GM08714 (cell line): ENCODE measurements around the gene CD93.

Source experiments
- H3K4me3 ChIP-seq: fragments of 200-500 bp; sonication (Bioruptor generic); 2 replicates; pipeline ENCODE4 v1.5.1; 2014; ENCODE audit warnings: mild to moderate bottlenecking, low read length, inconsistent platforms
- ZNF274 ChIP-seq: IDR thresholded peaks from 2 replicates; pipeline ENCODE4 v1.6.1; 2012; ENCODE audit warnings: mild to moderate bottlenecking, low read depth, low read length

Gene CD93

DNA sequence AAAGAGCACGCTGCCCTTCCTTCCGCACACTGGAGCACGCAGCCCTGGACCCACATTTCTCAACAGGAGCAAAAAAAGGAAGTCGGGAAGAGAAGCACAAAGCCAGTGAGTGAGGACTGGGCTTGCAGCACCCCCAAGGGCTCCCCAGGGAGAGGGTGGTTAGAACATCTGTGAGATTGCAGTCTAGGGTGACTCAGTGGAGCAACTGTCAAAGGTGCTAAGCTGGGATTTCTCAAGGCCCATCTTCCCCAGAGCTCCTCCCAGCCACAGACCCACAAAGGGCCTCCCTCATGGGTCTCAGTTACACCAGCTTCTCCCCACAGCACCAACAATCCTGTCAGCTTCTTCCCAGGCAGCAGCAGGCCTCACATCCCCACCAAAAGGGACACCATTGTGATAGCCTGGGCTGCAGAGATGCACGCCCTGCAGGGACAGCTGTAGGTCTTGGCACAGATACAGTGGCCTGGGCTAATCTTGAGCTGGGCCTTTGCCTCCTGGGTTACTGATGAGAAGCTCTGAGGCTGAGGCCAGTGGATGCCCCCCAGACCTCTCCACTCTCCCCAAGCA lies 39.6 kb upstream of the CD93 start:
- no peak for TF ChIP-seq ZNF274
- H3K4me3 ChIP-seq, result no peak overlapping the region

DNA sequence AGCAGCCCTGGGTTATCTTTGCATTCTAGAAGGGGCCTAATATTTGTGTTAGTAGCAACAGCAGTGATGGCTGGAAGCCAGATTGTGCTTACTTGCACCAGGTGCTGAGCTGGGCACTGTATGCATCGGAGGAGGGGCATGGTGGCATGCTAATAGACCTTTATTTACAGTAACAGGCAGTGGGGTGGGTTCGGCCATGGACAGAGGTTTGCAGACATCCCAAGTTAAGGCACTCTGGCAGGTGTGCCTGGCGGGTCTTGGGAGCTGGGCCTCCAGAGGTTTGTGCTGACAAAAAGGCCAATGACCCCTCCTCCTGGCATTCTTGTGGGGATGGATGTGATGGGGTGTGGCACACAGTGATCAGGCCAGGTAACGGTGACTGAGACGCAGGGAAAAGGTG lies 39.0 kb upstream of the CD93 start:
- TF ChIP-seq ZNF274, result no peak
- H3K4me3 ChIP-seq, result no peak overlapping the region

DNA sequence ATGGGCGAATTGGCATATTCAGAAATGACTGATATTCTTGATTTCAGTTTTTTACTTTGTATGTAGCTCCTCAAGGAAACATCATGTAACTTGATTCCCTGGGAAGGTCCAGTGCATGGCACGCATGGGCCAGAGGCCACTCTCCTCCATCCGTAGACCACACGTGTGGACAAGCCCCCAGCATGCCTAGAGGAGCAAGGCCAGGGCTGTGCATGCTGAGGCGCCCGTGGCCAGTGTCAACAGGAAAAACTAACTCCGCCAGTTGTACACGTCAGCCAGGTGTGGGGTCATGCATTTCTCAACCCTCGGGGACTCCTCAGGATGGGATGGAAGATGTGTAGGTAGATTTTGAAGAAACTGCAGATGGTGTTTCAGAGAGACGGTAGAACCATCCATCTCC lies 37.8 kb upstream of the CD93 start:
- no peak for TF ChIP-seq ZNF274
- no peak overlapping the region for H3K4me3 ChIP-seq

DNA sequence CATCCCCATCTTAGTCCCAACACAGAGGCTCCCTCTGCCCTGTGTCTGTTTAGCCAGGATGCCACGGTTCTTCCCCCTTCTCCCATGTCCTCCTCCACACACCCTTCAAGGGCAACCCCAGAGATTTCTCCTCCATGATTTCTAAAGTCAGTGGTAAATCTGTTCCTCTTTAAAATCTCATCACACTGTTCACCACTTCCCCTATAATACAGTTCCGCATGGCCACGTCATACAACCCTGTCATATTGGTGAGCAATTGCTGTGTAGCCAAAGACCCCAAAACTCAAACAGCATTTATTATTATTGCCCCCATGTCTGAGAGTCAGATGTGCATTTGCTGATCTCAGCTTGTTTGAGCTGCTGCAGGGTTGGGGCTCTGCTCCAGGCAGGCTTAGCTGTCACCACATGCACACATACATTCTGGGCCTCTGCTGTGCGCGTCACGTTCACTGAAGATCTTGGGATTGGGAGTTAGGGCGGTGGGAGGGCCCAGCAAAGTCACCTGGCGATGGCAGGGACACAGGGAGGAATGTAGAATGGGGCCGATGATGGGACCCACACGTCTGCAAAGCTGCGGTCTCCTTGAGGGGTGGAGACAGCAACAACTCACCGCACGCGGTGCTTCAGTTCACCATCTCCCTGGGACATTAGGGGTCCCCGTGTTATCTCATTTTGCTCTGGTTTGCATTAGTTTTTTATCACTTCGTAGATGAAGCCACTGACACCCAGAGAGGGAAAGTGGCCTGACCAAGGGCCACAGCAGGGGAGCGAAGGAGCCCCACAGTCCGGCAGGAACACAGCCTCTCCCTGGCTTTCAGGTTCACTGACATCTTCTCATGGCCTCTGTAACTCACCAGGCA lies 36.9 kb upstream of the CD93 start:
- no peak for TF ChIP-seq ZNF274
- H3K4me3 ChIP-seq, result no peak overlapping the region

DNA sequence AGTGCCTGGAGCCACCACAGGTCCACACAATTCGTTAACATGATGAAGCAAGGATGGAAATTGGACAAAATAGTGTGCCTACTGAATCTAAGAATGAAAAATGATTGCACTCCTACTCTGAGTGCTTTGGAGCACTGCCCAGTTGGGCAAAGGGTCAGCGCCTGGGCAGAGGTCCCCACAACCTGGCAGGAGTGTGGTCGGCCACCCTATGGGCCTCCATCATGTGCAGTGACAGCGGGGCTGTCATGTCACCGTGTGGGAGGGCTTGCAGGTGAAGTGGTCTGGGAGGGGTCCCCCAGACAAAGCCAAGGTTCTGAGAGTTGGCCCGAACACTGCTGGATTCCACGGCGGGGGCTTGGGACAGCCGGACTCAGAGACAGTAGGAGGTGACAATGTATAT lies 36.2 kb upstream of the CD93 start:
- H3K4me3 ChIP-seq, result no peak overlapping the region
- no peak for TF ChIP-seq ZNF274

DNA sequence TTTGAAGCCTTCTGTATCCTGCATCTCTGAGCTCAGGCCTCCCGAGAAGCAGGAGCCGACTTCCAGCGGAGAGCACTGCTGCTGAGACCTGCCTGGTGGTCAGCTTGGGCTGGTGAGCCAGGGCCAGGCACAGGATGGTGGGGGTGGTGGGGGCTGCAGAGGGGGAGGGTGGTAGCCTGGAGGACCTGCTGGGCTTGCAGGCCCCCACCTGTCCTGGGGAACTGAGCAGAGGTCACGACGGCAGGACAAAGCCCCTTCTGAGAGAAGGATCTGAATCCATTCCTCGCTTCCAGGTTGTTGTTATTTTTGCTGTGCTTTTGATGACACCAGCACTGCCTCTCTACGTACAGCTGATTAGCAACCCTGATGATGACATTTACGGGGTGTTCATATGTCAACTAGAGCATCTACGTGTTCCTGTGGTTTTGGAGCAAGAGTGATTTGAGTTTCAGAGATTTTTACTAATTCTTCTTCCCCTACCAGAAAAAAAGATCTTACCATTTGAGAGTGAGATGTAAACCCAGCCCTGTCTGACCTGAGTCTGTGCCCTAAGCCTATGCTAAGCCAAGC lies 35.7 kb upstream of the CD93 start:
- no peak overlapping the region for H3K4me3 ChIP-seq
- no peak for TF ChIP-seq ZNF274

DNA sequence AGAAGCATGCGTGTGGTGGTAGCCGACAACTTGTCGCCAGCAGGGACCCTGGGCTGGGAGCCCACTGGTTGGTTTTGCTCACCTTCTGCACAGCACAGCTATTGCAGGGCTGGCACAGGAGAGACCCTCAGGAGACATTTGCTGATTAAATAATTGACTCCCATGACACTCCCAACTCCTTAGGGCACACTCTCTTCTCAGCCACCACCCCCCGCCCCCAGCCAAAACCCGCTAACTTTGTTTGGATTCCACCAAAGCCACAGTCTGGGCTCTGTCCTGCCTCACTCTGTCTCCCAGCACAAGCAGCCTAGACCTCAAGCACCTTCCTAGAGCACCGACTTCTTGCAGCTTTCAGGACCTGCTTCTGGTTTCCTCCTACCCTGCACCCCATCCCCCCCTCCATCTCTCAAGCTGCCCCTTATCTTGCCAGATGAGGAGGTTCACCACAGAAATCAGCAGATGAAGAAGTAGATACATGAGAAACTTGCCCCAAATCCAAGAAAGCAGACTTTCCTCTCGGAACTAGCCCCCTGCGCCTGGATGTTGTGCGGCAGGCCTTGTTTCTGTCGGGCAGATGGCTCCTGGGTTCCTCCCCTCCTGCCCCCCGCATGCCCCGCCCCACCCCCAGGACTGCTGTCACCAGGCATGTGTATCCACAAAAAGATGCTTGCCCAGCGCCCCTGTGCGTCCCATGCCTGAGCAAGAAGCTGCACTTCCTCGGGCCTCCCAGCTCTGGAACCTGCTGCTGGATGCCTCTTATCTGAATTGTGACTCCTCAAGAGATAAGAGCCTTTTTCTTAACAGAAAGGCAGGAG lies 35.0 kb upstream of the CD93 start:
- no peak overlapping the region for H3K4me3 ChIP-seq

DNA sequence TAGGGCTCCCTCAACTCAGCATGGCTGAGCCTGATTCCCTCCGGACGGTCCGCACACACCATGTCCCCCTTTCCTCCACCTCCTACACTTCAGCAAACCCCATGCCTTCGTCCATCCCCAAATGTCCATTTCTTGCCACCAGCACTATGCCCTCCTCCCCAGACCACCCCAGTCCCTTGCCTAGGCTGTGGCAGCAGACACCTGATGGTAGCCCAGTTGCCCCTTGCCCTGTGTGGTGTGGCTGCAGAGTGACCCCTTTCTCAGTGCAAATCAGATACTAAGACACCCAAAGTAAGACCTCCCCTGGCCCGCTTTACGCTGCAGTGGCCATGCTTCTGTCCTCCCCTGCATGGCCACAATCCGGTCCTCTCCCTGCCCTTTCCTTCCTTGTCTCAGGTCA lies 34.1 kb upstream of the CD93 start:
- H3K4me3 ChIP-seq, result no peak overlapping the region
- no peak for TF ChIP-seq ZNF274

More for the DNA sequence above, 35.0 kb upstream of the CD93 start:
- TF ChIP-seq ZNF274, result no peak

DNA sequence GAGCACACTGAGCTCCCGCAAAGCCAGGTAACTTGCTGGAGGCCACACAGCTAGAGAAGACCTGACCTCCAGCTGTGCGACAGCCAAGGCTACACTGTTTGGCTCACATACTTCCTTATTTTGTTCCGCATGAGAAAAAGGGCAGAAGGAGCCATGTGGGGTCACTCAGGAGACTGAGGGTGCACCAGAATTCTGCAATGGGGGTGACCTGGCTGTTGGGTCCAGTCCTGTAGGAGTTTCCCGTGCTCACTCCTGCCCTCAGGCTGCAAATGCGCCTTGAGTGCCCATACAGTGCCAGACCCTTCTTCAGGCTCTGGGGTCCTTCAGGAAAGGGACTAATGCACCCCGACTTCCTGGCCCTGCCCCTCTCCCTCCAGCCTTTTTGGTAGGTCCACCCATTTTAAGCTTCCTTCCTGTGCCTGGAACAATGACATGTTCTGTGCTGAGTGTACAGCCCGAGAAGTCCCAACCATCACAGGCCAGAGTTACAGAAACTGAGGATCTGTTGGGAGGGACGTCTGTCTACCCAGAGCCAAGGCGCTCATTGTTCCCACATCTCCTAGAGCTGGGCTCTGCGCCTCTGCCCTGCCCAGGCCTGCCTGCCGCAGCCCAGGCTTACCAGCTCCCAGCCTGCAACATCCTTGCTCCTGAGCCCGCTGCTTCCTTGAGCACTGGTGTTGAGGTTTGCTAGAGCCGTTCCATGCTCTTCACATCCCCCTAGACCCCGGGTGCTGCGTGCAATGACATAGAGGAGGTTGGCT lies 33.5 kb upstream of the CD93 start:
- TF ChIP-seq ZNF274, result no peak
- H3K4me3 ChIP-seq, result no peak overlapping the region

DNA sequence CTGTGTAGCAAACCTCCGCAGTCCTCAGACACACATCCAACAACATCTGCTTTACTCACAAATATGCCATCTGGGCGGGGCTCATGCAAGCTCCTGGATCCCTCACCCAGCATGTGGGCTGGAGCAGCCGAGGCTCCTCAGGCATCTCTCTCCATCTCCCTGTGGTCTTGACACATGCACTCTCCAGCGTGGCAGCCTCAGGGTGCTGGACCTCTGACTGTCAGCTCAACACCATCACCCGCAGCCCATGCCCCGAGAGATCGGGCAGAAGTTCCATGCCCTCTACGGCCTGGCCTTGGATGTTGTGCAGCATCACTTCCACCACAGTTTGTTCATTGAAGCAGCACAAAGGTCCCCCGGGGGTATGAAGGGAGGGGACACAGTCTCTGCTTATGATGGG lies 32.6 kb upstream of the CD93 start:
- H3K4me3 ChIP-seq, result no peak overlapping the region
- no peak for TF ChIP-seq ZNF274

DNA sequence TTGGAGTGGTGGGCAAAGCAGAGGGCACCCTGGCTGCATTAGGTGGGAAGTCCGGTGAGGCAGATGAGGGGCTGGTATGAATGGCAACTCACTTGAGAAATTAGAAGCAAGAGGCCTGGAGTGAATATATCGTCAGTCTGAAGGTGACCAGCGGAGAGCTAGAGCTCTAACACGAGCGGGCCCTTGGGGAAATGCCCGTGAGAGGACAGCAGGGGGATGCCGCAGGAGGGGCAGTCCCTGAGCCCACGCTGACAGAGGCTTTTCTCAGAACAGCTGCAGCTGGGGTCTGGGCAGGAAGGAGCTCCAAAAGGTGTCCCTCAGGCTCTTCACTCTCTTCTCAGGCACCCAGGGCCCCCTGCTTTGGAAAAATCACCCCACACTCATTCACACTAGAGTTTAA lies 32.0 kb upstream of the CD93 start:
- no peak for TF ChIP-seq ZNF274

DNA sequence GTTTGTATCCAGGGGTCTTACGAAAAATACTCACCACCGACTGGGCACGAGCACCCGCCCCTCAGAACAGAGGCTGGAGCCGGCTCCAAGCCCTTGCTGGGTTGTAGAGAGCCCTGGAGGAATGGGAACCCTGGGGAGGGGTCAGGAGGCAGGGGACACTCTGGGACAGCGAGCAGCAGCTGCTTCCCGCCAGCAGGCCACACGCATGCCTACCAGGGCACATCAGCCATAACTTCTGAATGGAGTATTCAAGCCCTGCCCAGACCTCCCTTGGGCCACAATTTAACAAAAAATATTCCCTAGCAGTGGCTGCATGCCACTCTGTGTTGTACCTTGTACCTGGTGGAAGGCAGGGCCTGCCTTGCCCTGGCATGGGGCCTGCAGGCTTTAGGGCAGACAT lies 31.6 kb upstream of the CD93 start:
- no peak overlapping the region for H3K4me3 ChIP-seq
- TF ChIP-seq ZNF274, result no peak

More for the DNA sequence above, 32.0 kb upstream of the CD93 start:
- H3K4me3 ChIP-seq, result no peak overlapping the region

DNA sequence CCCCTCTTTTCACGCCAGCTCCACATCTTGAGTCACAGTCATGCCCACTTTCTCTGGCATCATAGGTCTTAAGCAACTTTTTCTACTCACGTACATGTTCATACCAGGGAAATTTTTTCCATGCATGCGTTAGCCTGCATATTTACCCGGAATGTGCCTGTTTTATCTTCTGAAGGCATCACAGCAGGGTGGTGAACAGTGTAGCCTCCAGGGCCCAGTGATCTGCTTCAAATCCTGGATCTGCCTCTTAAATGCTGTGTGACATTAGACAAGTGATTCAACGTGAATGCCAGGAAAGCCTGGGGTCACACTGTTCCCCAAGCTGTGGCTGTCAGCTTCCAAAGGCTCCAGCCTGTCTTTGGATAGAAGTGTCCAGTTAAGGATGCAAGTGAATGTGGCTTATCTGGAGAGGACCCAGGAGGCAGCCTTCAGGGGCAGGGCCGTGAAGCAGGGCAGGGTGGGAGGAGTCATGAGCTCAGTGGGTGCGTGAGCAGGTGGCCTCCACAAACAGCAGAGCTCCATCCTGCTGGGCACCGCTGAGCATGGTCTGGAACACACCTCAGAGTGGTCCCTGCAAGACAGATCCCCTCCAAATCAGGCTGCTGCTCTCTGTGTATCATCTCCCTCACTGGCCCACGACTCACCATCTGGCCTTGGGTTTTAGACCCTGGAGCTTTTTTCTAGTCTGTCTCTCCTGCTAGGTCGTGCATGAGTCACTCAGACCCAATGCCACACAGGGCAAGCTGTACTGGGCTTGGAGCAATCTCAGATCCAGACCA lies 30.4 kb upstream of the CD93 start:
- no peak for TF ChIP-seq ZNF274

More for the DNA sequence above, 30.4 kb upstream of the CD93 start:
- H3K4me3 ChIP-seq, result no peak overlapping the region
